ENCODE data around the gene TMCO4. TPM values are rescaled to one million over a fixed set of nuclear protein-coding genes. Genes with fewer than 3 reads are reported as not detected.

Gene TMCO4
- total and polyA plus RNA-seq, 2 of the 8 experiments (the other 6 are each of a cell fraction or from before 2014, with no cell fraction given), result 3.0 to 3.1 TPM

GRCh38 chr1:19828546-19828945 lies 28.8 kb upstream of the TMCO4 start:
- CTCF ChIA-PET (ENCODE audit: partially characterized antibody), result interaction anchor here (0.6 kb wide), 1 partner anchor 175 kb away, joined by 3 read pairs; no protein-coding TSS in a partner anchor

More at GRCh38 chr1:19828546-19828945, 28.8 kb upstream of the TMCO4 start:
- Histone ChIP-seq H3K79me2 (ENCODE audit: control insufficient read depth in 1 of 2, insufficient read depth in 2 of 2, low read length in 2 of 2) (no peaks in the 10 kb centered on the region), H3K4ac (replicated peaks; ENCODE audit: insufficient read length, low read depth, low read length) (no peak overlapping the region), H2BK5ac (ENCODE audit: low read depth, low read length) (no peak overlapping the region), H4K5ac (ENCODE audit: insufficient read length, low read depth, low read length) (no peak overlapping the region), H4K8ac (ENCODE audit: extremely low read depth, insufficient read depth, low read length) (no peak overlapping the region), H4K20me1 (replicated peaks in 1 of 2; ENCODE audit: control insufficient read depth in 1 of 2, insufficient read depth in 2 of 2, low read length in 2 of 2) (no peaks in the 10 kb centered on the region), H3K27ac (ENCODE audit: low read depth, low read length) (no peak overlapping the region), H2AFZ (ENCODE audit: low read length) (no peak overlapping the region), H2AK5ac (ENCODE audit: low read depth, low read length) (no peak overlapping the region), H3K27me3 (replicated peaks in 1 of 4; ENCODE audit: control insufficient read depth in 3 of 4, extremely low read depth in 1 of 4, insufficient read depth in 3 of 4, low read length in 3 of 4) (no peaks in the 10 kb centered on the region; a peak in 2 of 7 replicates), H3K9ac (replicated peaks in 1 of 4; ENCODE audit: extremely low read depth in 1 of 4, low read depth in 3 of 4, low read length in 3 of 4) (no peak overlapping the region), H3K4me2 (ENCODE audit: insufficient read depth in 1 of 2, low read depth in 2 of 2, low read length in 2 of 2) (no peak overlapping the region), H2BK12ac (ENCODE audit: low read depth, low read length) (no peak overlapping the region), H3K36me3 (ENCODE audit: control insufficient read depth in 2 of 4, insufficient read depth in 4 of 4, low read length in 3 of 4) (no peaks in the 10 kb centered on the region), H3K18ac (ENCODE audit: extremely low read depth, low read length) (no peak overlapping the region), H3K9me3 (ENCODE audit: insufficient read depth in 2 of 2, low read depth in 1 of 2, low read length in 1 of 2) (no peaks in the 10 kb centered on the region), H3K79me1 (ENCODE audit: low read depth, low read length) (no peaks in the 10 kb centered on the region), H2BK120ac (replicated peaks; ENCODE audit: low read depth, low read length) (no peak overlapping the region), H3K23me2 (ENCODE audit: low read depth, low read length) (no peaks in the 10 kb centered on the region), H3K14ac (ENCODE audit: insufficient read length) (no peak overlapping the region), H3K56ac (replicated peaks; ENCODE audit: insufficient read length, low read depth, low read length) (no peak overlapping the region), H3K4me3 (ENCODE audit: extremely low read depth in 1 of 4, insufficient read depth in 2 of 4, low read depth in 3 of 4, low read length in 4 of 4) (no peak overlapping the region), H3K23ac (ENCODE audit: insufficient read length) (no peak overlapping the region), H4K91ac (replicated peaks; ENCODE audit: insufficient read length, low read length) (no peak overlapping the region), H2BK15ac (ENCODE audit: low read length) (no peak overlapping the region), H2BK20ac (ENCODE audit: low read length) (no peak overlapping the region), H3K4me1 (replicated peaks in 1 of 4; ENCODE audit: control insufficient read depth in 3 of 4, insufficient read depth in 4 of 4, low read length in 3 of 4) (no peaks in the 10 kb centered on the region; a peak in 3 of 7 replicates)
- no peak for DNase-seq (ENCODE audit: low read depth in 1 of 2, low spot score in 2 of 2)
- no peak for FAIRE-seq
- TF ChIP-seq SIX5 (IDR thresholded peaks at IDR 0.05; ENCODE audit: low read depth, low read length) (no peak), SP2 (IDR thresholded peaks at IDR 0.05; ENCODE audit: low read length) (no peak), TEAD4 (IDR thresholded peaks at IDR 0.05; ENCODE audit: low read depth, low read length) (no peak), TCF12 (IDR thresholded peaks at IDR 0.05; ENCODE audit: low read depth, low read length) (no peak), SRF (IDR thresholded peaks at IDR 0.05; ENCODE audit: low read depth, low read length) (no peak), CBX8 (IDR thresholded peaks at IDR 0.05; ENCODE audit: borderline replicate concordance, low read depth, low read length) (no peak), SUZ12 (IDR thresholded peaks at IDR 0.05; ENCODE audit: low read length) (no peak), SAP30 (IDR thresholded peaks at IDR 0.05; ENCODE audit: insufficient read depth, insufficient replicate concordance, low read length) (no peak), EP300 (IDR thresholded peaks at IDR 0.05; ENCODE audit: borderline replicate concordance in 1 of 2, low read depth in 2 of 2, low read length in 2 of 2) (no peak), POU5F1 (IDR thresholded peaks at IDR 0.05; ENCODE audit: low read depth, low read length) (no peak), CTCF (IDR thresholded peaks at IDR 0.05; ENCODE audit: control extremely low read depth in 1 of 3, insufficient read depth in 1 of 3, low read depth in 1 of 3, low read length in 3 of 3) (no peak)
- WGBS, 2 experiments (ENCODE audit: extremely low coverage in 1 of 2, insufficient coverage in 1 of 2, insufficient read length in 1 of 2, insufficient replicate concordance in 2 of 2, low coverage in 1 of 2, low lambda C conversion rate in 2 of 2, missing lambda C conversion rate in 1 of 2), result 89% methylated on average over 3 of the region's 3 CpGs; no CpG with 5 or more reads in 1 of the 2 experiments
- POLR2A ChIA-PET (ENCODE audit: partially characterized antibody), result no interaction called here

Data from H1 (cell line).